ENCODE measurements around the gene OR10P1.

OR10P1 gene

DNA sequence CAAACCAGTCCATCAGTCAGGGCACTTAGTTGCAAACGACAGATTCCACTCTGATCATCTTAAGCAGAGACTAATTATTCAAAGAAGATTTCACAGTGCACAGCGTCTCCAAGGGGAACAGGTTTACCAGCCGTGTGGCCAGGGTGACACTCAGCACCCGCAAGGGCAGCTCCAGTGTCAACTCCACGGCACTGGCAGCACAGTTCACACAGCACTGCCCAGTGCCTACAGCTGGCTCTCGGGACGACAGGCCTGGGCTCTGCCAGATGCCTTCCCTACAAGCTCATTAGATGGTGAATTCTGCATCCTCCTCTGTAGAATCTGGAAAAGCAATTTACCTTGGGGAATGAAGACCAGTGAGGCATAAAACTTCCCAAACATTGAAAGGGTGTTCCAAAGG is 4.9 kb downstream of the OR10P1 start:
- no peak for ATAC-seq (ENCODE audit: insufficient read depth, low read depth)
- Histone ChIP-seq H3K4me1 (ENCODE audit: insufficient read depth, low read length) (peaks cover 7% of the 10 kb centered on the region), H3K4me2 (ENCODE audit: insufficient read depth, low read length) (no peak overlapping the region)

DNA sequence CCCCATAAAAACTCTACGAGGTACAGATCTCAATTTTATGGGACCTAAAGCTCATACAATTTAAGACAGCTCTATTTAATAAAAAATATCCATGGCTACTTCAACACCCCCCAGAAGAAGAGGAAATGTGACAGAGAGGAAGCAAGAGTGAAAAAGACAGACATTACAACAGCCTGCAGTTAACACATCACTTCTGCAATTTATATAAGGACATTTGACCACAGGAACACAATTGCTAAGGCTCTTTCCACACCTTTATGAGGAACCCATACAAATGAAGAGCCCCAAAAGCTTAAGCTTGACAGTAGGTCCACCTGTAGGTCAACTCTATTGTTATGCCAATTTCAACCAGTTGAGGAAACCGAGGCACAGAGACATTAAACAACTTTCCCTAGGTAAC is 5.6 kb downstream of the OR10P1 start:
- DNase-seq (no peak), ATAC-seq (ENCODE audit: insufficient read depth, low read depth) (no peak)
- TF ChIP-seq, protein P1, sequence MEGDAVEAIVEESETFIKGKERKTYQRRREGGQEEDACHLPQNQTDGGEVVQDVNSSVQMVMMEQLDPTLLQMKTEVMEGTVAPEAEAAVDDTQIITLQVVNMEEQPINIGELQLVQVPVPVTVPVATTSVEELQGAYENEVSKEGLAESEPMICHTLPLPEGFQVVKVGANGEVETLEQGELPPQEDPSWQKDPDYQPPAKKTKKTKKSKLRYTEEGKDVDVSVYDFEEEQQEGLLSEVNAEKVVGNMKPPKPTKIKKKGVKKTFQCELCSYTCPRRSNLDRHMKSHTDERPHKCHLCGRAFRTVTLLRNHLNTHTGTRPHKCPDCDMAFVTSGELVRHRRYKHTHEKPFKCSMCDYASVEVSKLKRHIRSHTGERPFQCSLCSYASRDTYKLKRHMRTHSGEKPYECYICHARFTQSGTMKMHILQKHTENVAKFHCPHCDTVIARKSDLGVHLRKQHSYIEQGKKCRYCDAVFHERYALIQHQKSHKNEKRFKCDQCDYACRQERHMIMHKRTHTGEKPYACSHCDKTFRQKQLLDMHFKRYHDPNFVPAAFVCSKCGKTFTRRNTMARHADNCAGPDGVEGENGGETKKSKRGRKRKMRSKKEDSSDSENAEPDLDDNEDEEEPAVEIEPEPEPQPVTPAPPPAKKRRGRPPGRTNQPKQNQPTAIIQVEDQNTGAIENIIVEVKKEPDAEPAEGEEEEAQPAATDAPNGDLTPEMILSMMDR (IDR thresholded peaks at IDR 0.05; ENCODE audit: borderline replicate concordance, extremely low read depth, low read length, poor library complexity, severe bottlenecking): no peak
- TF ChIP-seq EZH2 (IDR thresholded peaks at IDR 0.05; ENCODE audit: borderline replicate concordance, low read depth, low read length, severe bottlenecking): no peak
- H2AFZ ChIP-seq (ENCODE audit: low read depth, low read length): no peak overlapping the region
- no peaks in the 10 kb centered on the region for H4K20me1 ChIP-seq (ENCODE audit: insufficient read depth, low read length)
- H3K4me2 ChIP-seq (ENCODE audit: insufficient read depth, low read length): no peak overlapping the region
- H3K9me3 ChIP-seq (ENCODE audit: insufficient read depth, low read length, severe bottlenecking): no peaks in the 10 kb centered on the region
- H3K27ac ChIP-seq (ENCODE audit: low read length): no peak overlapping the region
- H3K36me3 ChIP-seq (ENCODE audit: insufficient read depth, low read length): no peaks in the 10 kb centered on the region
- H3K4me1 ChIP-seq (ENCODE audit: insufficient read depth, low read length): peaks cover 7% of the 10 kb centered on the region
- H3K27me3 ChIP-seq (ENCODE audit: insufficient read depth, low read length, poor library complexity): peaks cover 21% of the 10 kb centered on the region
- H3K4me3 ChIP-seq (ENCODE audit: low read depth in 1 of 2, low read length in 2 of 2): no peak overlapping the region
- no peak overlapping the region for H3K9ac ChIP-seq (ENCODE audit: low read depth, low read length)
- H3K79me2 ChIP-seq (ENCODE audit: insufficient read depth, low read length): no peaks in the 10 kb centered on the region

More for the DNA sequence above, 4.9 kb downstream of the OR10P1 start:
- H3K36me3 ChIP-seq (ENCODE audit: insufficient read depth, low read length): no peaks in the 10 kb centered on the region
- no peaks in the 10 kb centered on the region for H3K79me2 ChIP-seq (ENCODE audit: insufficient read depth, low read length)
- no peak overlapping the region for H3K27ac ChIP-seq (ENCODE audit: low read length)
- H3K4me3 ChIP-seq (ENCODE audit: low read depth in 1 of 2, low read length in 2 of 2): no peak overlapping the region
- no peak for TF ChIP-seq EZH2 (IDR thresholded peaks at IDR 0.05; ENCODE audit: borderline replicate concordance, low read depth, low read length, severe bottlenecking)
- TF ChIP-seq, protein P1 (IDR thresholded peaks at IDR 0.05; ENCODE audit: borderline replicate concordance, extremely low read depth, low read length, poor library complexity, severe bottlenecking): no peak
- no peaks in the 10 kb centered on the region for H3K9me3 ChIP-seq (ENCODE audit: insufficient read depth, low read length, severe bottlenecking)
- H3K9ac ChIP-seq (ENCODE audit: low read depth, low read length): no peak overlapping the region
- H4K20me1 ChIP-seq (ENCODE audit: insufficient read depth, low read length): 0 out of 2 replicates have a peak, but pooled peaks cover 5% of the 10 kb centered on the region
- no peak overlapping the region for H2AFZ ChIP-seq (ENCODE audit: low read depth, low read length)
- DNase-seq: no peak
- H3K27me3 ChIP-seq (ENCODE audit: insufficient read depth, low read length, poor library complexity): peaks cover 23% of the 10 kb centered on the region

DNA sequence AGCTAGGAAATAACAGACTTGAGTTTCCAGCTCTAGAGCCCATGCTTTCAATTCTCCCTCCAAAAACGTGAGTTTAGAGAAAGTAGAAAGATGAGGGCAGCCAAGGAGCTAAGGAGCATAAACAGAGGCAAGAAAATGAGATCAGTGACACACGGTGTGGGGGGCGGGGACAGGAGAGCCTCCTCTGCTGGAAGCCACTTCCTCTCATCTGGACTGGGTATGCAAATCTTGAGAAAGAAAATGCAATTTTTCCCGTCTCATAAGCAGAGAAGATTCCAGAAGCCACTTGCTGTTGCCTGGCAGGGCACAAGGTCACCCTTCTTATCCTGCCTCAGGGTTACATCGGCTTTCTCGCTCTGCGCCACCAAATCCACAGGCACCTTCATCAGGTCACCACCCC is 6.0 kb downstream of the OR10P1 start:
- H2AFZ ChIP-seq (ENCODE audit: low read depth, low read length): no peak overlapping the region
- H3K4me2 ChIP-seq (ENCODE audit: insufficient read depth, low read length): no peak overlapping the region
- H3K36me3 ChIP-seq (ENCODE audit: insufficient read depth, low read length): no peaks in the 10 kb centered on the region
- peak; percentile 72 for ATAC-seq (ENCODE audit: insufficient read depth, low read depth)
- H3K9me3 ChIP-seq (ENCODE audit: insufficient read depth, low read length, severe bottlenecking): no peaks in the 10 kb centered on the region
- H3K27me3 ChIP-seq (ENCODE audit: insufficient read depth, low read length, poor library complexity): peaks cover 17% of the 10 kb centered on the region
- no peak overlapping the region for H3K27ac ChIP-seq (ENCODE audit: low read length)
- H4K20me1 ChIP-seq (ENCODE audit: insufficient read depth, low read length): no peaks in the 10 kb centered on the region
- no peak overlapping the region for H3K9ac ChIP-seq (ENCODE audit: low read depth, low read length)
- no peak for TF ChIP-seq EZH2 (IDR thresholded peaks at IDR 0.05; ENCODE audit: borderline replicate concordance, low read depth, low read length, severe bottlenecking)
- TF ChIP-seq, protein P1 (IDR thresholded peaks at IDR 0.05; ENCODE audit: borderline replicate concordance, extremely low read depth, low read length, poor library complexity, severe bottlenecking): no peak
- H3K4me1 ChIP-seq (ENCODE audit: insufficient read depth, low read length): peaks cover 5% of the 10 kb centered on the region
- peak; percentile 27 for DNase-seq
- H3K79me2 ChIP-seq (ENCODE audit: insufficient read depth, low read length): no peaks in the 10 kb centered on the region
- H3K4me3 ChIP-seq (ENCODE audit: low read depth in 1 of 2, low read length in 2 of 2): no peak overlapping the region

DNA sequence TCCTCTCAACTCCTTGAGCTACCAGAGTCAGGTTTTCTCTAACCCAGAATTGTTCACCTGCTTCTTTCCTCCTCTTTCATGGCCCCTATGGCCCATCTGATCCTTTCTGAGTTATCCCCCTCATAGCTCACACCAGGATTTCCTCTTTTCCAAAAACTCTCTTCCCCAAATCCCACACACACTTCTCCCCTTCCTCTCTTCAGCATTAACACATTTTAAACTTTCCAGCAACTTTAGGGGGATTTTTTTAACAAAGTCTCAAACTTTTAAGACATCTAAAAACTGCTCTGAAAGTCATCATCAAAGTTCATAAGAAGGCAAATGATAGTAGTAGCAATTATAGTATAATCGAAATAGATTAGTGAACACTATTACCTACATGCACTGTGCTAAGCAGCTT is 7.9 kb downstream of the OR10P1 start:
- H3K79me2 ChIP-seq (ENCODE audit: insufficient read depth, low read length): no peaks in the 10 kb centered on the region
- peaks cover 2% of the 10 kb centered on the region for H3K9me3 ChIP-seq (ENCODE audit: insufficient read depth, low read length, severe bottlenecking)
- 0 out of 2 replicates have a peak, but pooled peaks cover 3% of the 10 kb centered on the region for H3K4me1 ChIP-seq (ENCODE audit: insufficient read depth, low read length)
- no peaks in the 10 kb centered on the region for H3K36me3 ChIP-seq (ENCODE audit: insufficient read depth, low read length)
- no peaks in the 10 kb centered on the region for H4K20me1 ChIP-seq (ENCODE audit: insufficient read depth, low read length)
- H2AFZ ChIP-seq (ENCODE audit: low read depth, low read length): no peak overlapping the region
- no peak overlapping the region for H3K9ac ChIP-seq (ENCODE audit: low read depth, low read length)
- no peak overlapping the region for H3K4me3 ChIP-seq (ENCODE audit: low read depth in 1 of 2, low read length in 2 of 2)
- H3K4me2 ChIP-seq (ENCODE audit: insufficient read depth, low read length): no peak overlapping the region
- H3K27me3 ChIP-seq (ENCODE audit: insufficient read depth, low read length, poor library complexity): peaks cover 13% of the 10 kb centered on the region
- TF ChIP-seq, protein P1 (IDR thresholded peaks at IDR 0.05; ENCODE audit: borderline replicate concordance, extremely low read depth, low read length, poor library complexity, severe bottlenecking): no peak
- TF ChIP-seq EZH2 (IDR thresholded peaks at IDR 0.05; ENCODE audit: borderline replicate concordance, low read depth, low read length, severe bottlenecking): no peak
- no peak for ATAC-seq (ENCODE audit: insufficient read depth, low read depth)
- no peak for DNase-seq
- H3K27ac ChIP-seq (ENCODE audit: low read length): no peak overlapping the region
